Astrocyte of the spinal cord (primary cell): Measurements from ENCODE around the gene COL5A1.

ENCODE experiments used
- DNase-seq: peaks from one replicate; pipeline ENCODE4 v3.0.0; 2011; ENCODE audit warnings: low read depth, low spot score
- H3K4me3 ChIP-seq: 2 replicates; pipeline ENCODE4 v1.5.1; 2011; ENCODE audit warnings: low read depth, mild to moderate bottlenecking, low read length, moderate library complexity
- in situ Hi-C: cut with HindIII; loops from 2 replicates; pipeline ENCODE4 v1.10.0; 2017; ENCODE audit warnings: low sequenced_read_pairs
- TF ChIP-seq, protein P1 (sequence below): IDR thresholded peaks from 2 replicates; pipeline ENCODE4 v1.5.1; 2012; ENCODE audit warnings: low read depth, mild to moderate bottlenecking, low read length, inconsistent platforms

COL5A1 gene

GRCh38 chr9:134753191-134753590 is 111.6 kb downstream of the COL5A1 start:
- TF ChIP-seq, protein P1, sequence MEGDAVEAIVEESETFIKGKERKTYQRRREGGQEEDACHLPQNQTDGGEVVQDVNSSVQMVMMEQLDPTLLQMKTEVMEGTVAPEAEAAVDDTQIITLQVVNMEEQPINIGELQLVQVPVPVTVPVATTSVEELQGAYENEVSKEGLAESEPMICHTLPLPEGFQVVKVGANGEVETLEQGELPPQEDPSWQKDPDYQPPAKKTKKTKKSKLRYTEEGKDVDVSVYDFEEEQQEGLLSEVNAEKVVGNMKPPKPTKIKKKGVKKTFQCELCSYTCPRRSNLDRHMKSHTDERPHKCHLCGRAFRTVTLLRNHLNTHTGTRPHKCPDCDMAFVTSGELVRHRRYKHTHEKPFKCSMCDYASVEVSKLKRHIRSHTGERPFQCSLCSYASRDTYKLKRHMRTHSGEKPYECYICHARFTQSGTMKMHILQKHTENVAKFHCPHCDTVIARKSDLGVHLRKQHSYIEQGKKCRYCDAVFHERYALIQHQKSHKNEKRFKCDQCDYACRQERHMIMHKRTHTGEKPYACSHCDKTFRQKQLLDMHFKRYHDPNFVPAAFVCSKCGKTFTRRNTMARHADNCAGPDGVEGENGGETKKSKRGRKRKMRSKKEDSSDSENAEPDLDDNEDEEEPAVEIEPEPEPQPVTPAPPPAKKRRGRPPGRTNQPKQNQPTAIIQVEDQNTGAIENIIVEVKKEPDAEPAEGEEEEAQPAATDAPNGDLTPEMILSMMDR = no peak
- in situ Hi-C loops = no loop called here
- H3K4me3 ChIP-seq = no peak overlapping the region
- DNase-seq = no peak

DNA sequence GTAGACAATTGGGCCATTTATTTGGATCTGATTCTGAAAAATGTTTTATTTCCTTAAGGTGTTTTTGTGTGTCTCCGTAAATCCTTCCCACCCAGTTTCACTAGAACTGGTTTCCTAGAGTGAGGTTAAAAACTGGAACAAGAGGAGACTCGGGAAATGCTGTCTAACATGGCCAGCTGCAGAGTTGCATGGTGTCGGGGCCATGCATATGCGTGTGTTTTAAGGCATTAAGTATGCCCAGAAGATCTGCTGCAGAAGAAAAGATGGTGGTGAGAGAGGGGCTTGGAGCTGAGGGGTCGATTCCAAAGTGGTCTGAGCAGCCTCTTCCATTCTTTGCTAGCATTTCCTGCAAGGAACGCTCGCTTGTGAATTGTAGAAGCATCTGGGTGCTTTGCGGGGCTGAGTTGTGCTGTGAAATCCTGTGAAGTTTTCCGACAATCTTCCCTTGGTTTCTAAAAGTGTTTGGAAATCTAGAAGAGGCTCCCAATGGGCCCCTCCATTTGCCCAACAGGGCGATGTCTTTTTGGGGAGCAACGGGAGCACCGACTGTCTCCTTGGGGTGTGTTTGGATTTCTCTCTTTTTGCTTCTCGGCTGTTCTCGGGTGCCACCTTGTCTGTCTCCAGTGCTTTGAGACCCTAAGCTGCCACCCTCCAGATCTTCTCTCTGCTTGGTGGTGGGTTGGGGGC is 113.8 kb downstream of the COL5A1 start:
- TF ChIP-seq, protein P1 = no peak
- no peak for DNase-seq
- no peak overlapping the region for H3K4me3 ChIP-seq
- in situ Hi-C loops = no loop called here

GRCh38 chr9:134756098-134756497 is 114.5 kb downstream of the COL5A1 start:
- TF ChIP-seq, protein P1 = no peak
- in situ Hi-C loops = no loop called here
- DNase-seq = no peak
- H3K4me3 ChIP-seq = no peak overlapping the region

GRCh38 chr9:134757216-134757975 is 115.8 kb downstream of the COL5A1 start:
- in situ Hi-C loops = no loop called here
- TF ChIP-seq, protein P1 = no peak
- no peak for DNase-seq
- no peak overlapping the region for H3K4me3 ChIP-seq

- peak; percentile 38 for DNase-seq
- TF ChIP-seq, protein P1 = no peak
- no peak overlapping the region for H3K4me3 ChIP-seq
- in situ Hi-C loops = no loop called here
Measured at GRCh38 chr9:134758949-134759607, 117.5 kb downstream of the COL5A1 start.

- no peak for DNase-seq
- no peak overlapping the region for H3K4me3 ChIP-seq
- in situ Hi-C loops = no loop called here
- TF ChIP-seq, protein P1 = no peak
Measured at GRCh38 chr9:134759913-134760312, 118.3 kb downstream of the COL5A1 start.
